ENCODE data around the gene RND2.

RND2 gene

DNA sequence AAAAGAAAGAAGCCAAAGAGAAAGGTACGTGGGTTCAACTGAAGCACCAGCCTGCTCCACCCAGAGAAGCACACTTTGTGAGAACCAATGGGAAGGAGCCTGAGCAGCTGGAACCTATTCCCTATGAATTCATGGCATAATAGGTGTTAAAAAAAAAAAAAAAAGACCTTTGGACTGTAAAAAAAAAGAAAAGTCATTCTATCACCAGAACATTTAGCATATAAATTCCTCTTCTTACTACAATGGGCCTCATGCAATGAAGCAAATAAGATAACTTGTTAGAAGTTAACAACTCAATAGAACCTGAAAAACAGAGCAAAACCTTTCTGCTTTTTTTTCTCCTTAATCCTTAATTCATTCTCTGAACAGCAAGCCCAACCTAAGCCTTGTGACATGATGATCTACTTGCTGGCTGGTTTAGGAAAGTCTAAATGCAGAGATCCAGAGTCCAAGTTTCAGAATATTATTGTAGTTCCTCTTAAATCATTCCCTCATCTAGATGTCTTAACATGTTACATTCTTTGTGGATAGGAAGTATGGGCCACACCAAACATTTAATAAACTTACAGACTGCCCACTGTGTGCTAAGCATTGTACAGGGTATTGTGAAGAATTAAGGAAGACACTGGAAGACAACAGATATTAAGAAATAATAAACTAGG, 54.7 kb downstream of the RND2 start:
- DNase-seq = no peak
